Measurements from ENCODE around the gene RHOBTB3.
"Not testable (repeated sequence)": the region's sequence is repeated elsewhere in the genome, so short reads cannot be mapped to it uniquely, and the experiment has no call there.

Gene RHOBTB3

DNA sequence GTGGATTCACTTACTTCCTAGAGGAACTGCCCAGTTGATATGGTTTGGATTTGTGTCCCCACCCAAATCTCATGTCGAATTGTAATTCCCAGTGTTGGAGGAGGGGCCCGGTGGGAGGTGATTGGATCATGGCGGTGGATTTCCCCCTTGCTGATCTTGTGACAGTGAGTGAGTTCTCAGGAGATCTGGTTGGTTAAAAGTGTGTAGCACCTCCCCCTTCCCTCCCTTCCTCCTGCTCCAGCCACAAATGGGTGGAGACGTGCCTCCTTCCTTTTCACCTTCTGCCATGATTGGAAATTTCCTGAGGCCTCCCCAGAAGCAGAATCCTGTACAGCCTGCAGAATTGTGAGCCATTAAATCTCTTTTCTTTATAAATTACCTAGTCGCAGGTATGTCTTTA is 17.9 kb upstream of the RHOBTB3 start:
- DNase-seq (ENCODE audit: low read depth) = not testable (repeated sequence)

DNA sequence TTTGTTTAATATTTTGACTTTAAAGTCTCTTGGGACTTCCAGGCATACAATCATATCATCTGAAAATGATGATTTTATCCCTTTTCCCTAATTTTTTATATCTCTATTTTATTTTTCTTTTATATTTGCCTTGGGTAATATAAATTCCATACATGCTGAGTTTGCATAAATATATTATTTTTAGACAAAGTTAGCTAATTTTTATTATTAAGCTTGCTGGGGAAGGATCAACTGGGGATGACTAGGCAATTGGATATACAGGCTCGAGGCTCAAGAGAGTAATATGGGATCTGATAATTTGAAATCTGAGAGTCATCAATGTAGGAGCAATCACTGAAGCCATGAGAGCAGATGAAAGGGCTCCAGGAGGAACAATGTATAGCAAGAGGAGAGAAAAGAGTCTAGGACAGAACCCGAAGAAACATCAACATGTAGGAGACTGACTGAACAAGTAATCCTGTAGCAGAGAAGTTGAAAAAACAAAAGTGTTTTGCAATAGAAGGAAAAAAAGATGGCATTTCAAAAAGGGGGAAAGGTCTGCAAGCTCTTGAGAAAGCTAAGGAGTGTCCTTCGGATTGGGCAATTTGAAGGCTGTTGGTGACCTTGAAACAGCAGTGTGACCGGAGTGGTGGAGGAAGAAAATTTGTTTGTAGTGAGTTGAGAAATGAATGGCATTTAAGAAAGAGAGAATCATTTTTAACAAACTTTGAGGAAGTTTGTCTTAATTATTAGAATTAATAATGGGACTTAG is 17.0 kb upstream of the RHOBTB3 start:
- no peak for DNase-seq (ENCODE audit: low read depth)

- DNase-seq (ENCODE audit: low read depth) = peak; percentile 78
Measured at GRCh38 chr5:95715799-95716461, 15.2 kb upstream of the RHOBTB3 start.

DNA sequence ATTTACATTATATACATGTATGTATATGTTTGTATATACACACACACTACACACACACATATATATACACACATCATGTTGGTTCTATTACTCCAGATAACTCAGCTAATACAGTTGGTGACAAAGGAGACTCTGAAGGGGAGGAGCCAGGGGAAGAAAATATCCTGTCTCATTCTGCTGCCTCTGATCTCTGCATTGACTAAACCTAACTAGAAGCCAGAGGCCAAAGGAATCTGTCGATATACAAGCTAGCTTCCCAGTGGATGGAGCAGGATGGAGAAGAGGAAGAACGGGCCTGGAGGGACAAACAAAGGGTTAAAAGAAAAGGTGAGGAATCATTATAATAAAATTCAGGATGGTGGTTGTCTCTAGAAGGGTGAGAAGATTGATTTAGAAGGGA is 13.7 kb upstream of the RHOBTB3 start:
- no peak for DNase-seq (ENCODE audit: low read depth)

GRCh38 chr5:95718203-95718602 is 12.9 kb upstream of the RHOBTB3 start:
- no peak for DNase-seq (ENCODE audit: low read depth)

GRCh38 chr5:95718738-95719137 is 12.4 kb upstream of the RHOBTB3 start:
- DNase-seq (ENCODE audit: low read depth) = no peak

DNA sequence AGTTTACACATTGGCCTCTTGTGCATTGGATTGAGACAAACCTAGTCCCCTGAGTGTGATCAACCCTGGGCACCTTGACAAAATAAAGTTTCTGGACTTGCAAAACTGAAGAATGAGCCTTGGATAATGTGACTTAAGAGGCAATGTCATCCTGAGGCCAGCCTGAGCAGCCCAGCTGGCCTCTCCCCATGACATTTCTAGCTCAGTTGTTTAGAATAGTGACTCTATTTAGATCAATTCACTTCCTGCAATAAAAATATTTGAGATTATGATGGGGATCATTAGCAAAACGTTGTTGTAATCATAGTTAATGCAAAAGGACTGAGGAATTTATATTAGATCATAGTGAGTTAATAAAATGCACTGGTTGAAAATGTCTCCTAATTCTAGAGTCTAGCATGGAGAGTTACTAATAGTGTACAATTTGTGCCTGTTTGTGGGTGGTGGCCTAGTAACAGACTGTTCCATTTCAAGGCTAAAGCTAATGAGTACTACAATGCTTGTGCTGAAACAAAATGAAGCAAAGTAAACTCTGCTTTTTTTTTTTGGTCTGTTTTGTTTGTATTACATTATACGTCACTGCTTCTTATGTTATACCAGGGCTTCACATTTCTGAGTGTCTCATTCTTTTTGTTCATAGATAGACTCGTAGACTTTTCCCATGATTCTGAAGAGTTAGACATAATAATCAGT is 10.9 kb upstream of the RHOBTB3 start:
- DNase-seq (ENCODE audit: low read depth) = no peak

DNA sequence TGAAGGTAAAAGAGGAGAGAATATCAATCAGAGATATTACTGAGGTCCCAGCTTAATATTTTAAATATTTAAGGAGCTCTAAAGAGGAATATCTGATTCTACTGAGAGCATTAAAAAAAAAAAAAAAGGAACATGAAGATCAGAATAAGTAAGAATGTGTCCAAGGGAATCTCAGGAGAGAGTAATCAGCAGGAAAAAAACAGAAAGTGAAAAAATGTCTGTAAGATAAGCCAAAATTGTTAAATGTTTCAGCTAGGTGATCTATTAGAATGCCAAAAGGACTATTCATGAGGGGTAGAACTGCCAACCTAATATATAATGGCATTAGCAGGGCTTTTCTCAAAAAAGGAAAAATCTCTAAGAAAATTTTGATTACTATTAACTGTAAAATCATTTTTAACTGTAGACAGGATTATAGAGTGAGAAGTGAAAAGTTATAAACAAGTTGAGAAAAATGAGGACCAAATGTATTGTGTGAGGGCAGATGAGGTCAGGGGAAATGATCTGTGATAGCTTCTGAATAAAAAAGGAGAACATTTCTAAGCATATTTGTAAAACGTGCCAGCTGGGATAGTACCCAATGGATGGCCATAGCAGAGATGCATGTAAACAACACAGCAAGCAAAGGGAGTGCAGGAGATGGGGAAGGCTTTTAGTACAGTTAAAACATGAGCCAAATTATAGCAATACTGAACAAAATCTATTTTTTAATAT is 9.4 kb upstream of the RHOBTB3 start:
- no peak for DNase-seq (ENCODE audit: low read depth)

GRCh38 chr5:95723632-95724369 is 7.3 kb upstream of the RHOBTB3 start:
- no peak for DNase-seq (ENCODE audit: low read depth)

DNA sequence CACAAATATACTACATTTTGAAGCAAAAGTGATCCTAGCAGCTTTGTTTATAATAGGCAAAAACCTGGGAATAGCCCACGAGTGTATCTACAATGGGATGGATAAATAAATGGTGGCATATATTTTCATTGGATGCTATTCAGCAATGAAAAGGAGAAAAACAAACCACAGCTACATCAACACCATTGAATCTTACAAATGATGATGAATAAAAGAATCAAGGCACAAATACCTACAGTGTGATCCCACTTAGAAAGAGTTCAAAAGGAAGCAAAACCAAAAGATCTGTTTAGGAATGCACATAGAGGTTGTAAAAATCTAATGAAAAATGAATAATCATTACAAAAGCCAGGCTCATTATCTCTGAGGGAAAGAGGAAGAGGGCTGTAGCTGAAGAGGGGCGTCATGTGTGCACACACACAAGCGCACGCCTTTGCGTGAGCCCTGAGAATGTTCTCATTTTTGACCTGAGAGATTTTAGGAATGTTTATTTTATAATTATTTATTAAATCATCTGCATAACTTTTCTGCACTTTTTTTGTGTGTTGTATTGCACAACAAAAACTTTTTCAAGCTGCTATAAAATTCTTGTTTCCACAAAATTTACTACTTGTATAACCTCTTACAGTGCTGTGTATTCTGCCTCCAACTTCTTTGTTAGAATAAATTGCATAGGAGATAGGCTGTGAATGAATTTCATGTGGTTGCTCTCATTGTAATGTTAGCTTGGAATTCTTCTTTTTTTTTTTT is 5.9 kb upstream of the RHOBTB3 start:
- DNase-seq (ENCODE audit: low read depth) = no peak

- DNase-seq (ENCODE audit: low read depth) = no peak
Measured at GRCh38 chr5:95725937-95726810, 5.0 kb upstream of the RHOBTB3 start.

- DNase-seq (ENCODE audit: low read depth) = no peak
Measured at GRCh38 chr5:95726811-95727763, 4.0 kb upstream of the RHOBTB3 start.

DNA sequence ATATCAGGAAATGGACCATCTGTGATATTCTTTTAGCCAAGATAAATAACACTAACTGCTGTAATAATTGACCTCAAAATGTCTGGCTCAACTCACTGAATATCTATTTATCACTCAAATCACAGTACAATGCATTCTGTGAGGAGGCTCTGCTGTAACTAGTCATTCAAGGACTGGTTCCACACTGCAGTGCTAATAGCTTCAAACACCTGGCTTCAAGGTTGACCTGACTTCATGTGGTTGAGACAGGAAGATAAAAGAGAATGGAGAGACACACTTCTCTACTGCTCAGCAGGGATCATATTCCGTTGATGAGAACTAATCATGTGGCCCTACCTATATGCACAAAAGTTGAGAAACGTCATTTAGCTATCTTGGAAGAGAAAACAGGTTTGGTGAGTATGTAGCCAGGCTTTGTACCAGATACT is 3.4 kb upstream of the RHOBTB3 start:
- no peak for DNase-seq (ENCODE audit: low read depth)

DNA sequence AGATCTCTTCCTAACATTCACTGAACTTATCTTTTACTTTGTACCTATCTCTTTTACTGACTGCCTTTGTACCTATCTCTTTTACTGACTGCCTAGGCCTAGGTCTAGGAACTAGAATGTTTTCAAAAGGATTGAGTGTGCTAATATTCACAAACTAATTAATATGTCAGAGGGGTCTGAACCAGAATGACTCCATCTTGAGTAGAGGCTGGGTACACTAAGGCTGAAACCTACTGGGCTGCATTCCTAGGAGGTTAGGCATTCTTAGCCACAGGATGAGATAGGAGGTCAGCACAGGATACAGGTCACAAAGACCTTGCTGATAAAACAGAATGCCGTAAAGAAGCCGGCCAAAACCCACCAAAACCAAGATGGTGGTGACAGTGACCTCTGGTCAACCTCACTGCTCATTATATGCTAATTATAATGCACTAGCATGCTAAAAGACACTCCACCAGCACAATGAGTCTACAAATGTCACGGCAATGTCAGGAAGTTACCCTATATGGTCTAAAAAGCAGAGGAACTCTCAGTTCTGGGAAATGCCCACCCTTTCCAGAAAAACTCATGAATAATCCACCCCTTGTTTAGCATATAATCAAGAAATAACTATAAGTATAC is 2.5 kb upstream of the RHOBTB3 start:
- no peak for DNase-seq (ENCODE audit: low read depth)

GRCh38 chr5:95729115-95730010 is 1.8 kb upstream of the RHOBTB3 start:
- no peak for DNase-seq (ENCODE audit: low read depth)

- DNase-seq (ENCODE audit: low read depth) = no peak
Measured at GRCh38 chr5:95730011-95730700, 980 bp upstream of the RHOBTB3 start.
